ENCODE results near the gene URGCP. TPM values are rescaled to one million over a fixed set of nuclear protein-coding genes. Genes with fewer than 3 reads are reported as not detected.
A peak's percentile ranks its signal among the peaks of the same experiment; 100 is the strongest.

Gene URGCP
- polyA plus RNA-seq, 2 donors = 12.2 to 18.8 TPM

DNA sequence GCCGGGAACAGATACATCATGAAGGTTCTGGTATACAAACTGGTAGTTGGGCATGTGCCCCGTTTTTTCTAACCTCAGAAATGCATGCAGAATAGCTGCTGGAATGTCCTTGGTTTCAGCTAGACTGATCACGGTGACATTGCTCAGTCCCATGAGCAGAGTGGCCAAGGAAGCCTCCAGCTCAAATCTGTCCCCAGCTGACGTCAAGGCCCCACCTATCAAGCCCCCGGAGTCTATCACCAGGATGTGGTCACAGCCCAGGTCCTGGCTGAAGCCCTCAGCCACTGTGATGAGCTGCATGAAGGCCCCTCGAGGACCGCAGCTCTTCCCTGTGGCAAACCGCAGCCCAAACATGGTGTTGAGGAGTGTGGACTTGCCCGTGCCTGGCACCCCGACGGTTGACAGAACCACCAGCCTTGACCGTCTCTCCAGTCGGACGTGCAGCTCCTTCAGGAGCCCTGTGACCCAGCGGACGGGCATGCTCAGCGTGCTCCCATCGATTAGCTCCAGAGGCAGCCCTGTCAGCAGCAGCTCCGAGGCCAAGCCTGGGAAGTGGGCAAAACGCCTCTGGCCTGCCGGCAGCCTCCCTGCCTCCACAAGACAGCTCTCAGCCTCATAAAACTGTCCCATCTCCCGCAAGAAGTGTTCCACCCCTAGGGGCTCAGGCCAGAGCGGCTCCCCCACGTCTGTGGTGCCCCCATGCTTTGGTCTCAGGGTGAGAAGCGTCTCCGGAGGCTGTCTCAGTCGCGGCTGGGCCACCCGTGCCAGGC lies 29.2 kb downstream of the URGCP start:
- 91% methylated on average over 29 of the region's 29 CpGs for WGBS, 2 donors
- H3K27ac ChIP-seq (ENCODE audit: low read depth in 2 of 2, low read length in 1 of 2) = no peak overlapping the region
- no peaks in the 10 kb centered on the region for H3K27me3 ChIP-seq (ENCODE audit: control insufficient read depth in 1 of 2, insufficient read depth in 2 of 2, low read length in 2 of 2)
- peaks cover 28 to 37% of the 10 kb centered on the region in 2 donors for H3K36me3 ChIP-seq (ENCODE audit: control insufficient read depth in 2 of 2, insufficient read depth in 2 of 2, low read length in 1 of 2)
- peaks cover 5 to 11% of the 10 kb centered on the region in 2 donors for H3K4me1 ChIP-seq (ENCODE audit: control insufficient read depth in 2 of 2, insufficient read depth in 2 of 2, low read length in 1 of 2)
- no peak overlapping the region for H3K4me3 ChIP-seq (ENCODE audit: low read depth in 1 of 2, low read length in 2 of 2)
- H3K9me3 ChIP-seq (ENCODE audit: control insufficient read depth in 2 of 2, insufficient read depth in 1 of 2, low read depth in 1 of 2, low read length in 1 of 2) = no peaks in the 10 kb centered on the region

DNA sequence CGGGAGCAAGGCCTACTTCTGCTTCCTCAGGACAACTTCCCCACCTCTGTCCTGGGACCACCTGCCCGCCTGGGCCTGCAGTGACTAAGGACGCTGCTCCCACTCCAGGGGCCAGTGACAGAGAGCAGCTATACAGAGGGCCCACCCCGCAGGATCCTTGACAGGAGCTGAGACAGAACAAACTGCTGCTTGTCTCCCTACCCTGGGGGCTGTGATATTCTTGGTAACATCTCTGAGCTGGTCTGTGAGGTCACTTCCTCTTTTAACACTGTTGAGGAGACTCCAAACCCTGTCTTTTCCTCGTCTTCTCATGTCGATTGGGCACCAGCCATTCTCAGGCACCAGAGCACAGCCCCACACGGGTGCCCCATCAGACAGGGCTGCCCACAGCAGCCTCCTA lies 30.2 kb downstream of the URGCP start:
- Histone ChIP-seq H3K36me3 (ENCODE audit: control insufficient read depth in 2 of 2, insufficient read depth in 2 of 2, low read length in 1 of 2) (peaks cover 28 to 37% of the 10 kb centered on the region in 2 donors), H3K9me3 (ENCODE audit: control insufficient read depth in 2 of 2, insufficient read depth in 1 of 2, low read depth in 1 of 2, low read length in 1 of 2) (no peaks in the 10 kb centered on the region), H3K4me1 (ENCODE audit: control insufficient read depth in 2 of 2, insufficient read depth in 2 of 2, low read length in 1 of 2) (peaks cover 6 to 11% of the 10 kb centered on the region in 2 donors), H3K27ac (ENCODE audit: low read depth in 2 of 2, low read length in 1 of 2) (no peak overlapping the region), H3K4me3 (ENCODE audit: low read depth in 1 of 2, low read length in 2 of 2) (no peak overlapping the region), H3K27me3 (ENCODE audit: control insufficient read depth in 1 of 2, insufficient read depth in 2 of 2, low read length in 2 of 2) (no peaks in the 10 kb centered on the region)
- 91 to 95% methylated on average over 7 of the region's 7 CpGs for WGBS, 2 donors

DNA sequence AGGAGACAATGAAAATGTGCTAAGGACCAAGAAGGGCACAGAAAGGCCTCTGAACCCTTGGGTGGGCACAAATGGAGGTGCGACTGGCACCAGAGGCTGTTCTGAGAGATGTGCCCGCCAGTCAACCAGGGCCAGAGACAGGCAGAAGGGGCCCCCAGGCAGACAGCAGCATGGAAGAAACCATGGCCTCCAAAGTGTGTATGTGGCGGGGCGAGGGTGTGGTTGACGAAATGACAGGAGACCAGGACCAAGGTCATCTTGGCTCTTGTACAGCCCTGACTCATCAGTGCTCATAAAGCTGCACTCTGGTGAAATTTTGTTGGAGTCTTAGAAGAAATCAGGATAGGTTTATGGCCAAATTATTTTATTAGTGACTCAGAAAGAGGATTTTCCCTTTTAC lies 33.1 kb downstream of the URGCP start:
- no peaks in the 10 kb centered on the region for H3K27me3 ChIP-seq (ENCODE audit: control insufficient read depth in 1 of 2, insufficient read depth in 2 of 2, low read length in 2 of 2)
- peaks cover 15 to 25% of the 10 kb centered on the region in 2 donors for H3K36me3 ChIP-seq (ENCODE audit: control insufficient read depth in 2 of 2, insufficient read depth in 2 of 2, low read length in 1 of 2)
- H3K9me3 ChIP-seq (ENCODE audit: control insufficient read depth in 2 of 2, insufficient read depth in 1 of 2, low read depth in 1 of 2, low read length in 1 of 2) = no peaks in the 10 kb centered on the region
- WGBS, 2 donors = 66 to 69% methylated on average over 5 of the region's 5 CpGs
- H3K4me3 ChIP-seq (ENCODE audit: low read depth in 1 of 2, low read length in 2 of 2) = no peak overlapping the region
- H3K27ac ChIP-seq (ENCODE audit: low read depth in 2 of 2, low read length in 1 of 2) = peak overlapping the region; percentile 90 to 92
- H3K4me1 ChIP-seq (ENCODE audit: control insufficient read depth in 2 of 2, insufficient read depth in 2 of 2, low read length in 1 of 2) = peaks cover 6 to 8% of the 10 kb centered on the region in 2 donors

DNA sequence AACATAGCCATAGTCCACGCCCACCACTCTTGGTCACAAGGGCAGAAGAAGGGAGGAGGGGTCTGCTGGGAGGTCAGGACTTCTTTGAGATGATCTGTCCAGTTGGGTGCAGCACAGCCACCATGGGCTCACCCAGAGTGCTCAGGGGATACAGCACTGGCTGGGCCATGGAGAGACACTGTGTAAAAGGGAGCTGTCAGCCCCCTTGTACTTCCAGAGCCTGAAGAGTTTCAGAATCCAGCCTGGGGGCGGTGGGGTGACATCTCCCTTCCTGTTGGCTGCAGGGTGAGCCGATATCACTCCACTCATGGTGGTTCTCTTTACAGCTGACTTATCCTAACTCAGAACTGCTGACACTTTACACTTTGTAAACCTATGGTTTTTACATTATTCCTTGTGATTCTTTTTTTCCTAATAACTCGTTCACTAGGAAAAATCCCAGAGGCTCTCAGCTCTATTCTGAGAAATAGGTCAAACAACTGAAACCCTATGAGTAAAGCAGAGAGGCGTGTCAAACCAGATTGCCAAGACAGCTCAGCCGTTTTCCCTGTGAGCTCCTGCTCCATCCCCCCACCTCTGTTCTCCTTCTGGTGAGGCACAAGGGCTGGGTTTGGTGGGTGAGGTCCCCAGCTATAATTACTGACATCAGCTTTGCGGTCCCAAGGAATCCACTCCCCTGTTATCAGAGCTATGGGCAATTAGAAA lies 33.8 kb downstream of the URGCP start:
- Histone ChIP-seq H3K4me3 (ENCODE audit: low read depth in 1 of 2, low read length in 2 of 2) (no peak overlapping the region), H3K4me1 (ENCODE audit: control insufficient read depth in 2 of 2, insufficient read depth in 2 of 2, low read length in 1 of 2) (peaks cover 6 to 8% of the 10 kb centered on the region in 2 donors), H3K9me3 (ENCODE audit: control insufficient read depth in 2 of 2, insufficient read depth in 1 of 2, low read depth in 1 of 2, low read length in 1 of 2) (no peaks in the 10 kb centered on the region), H3K27me3 (ENCODE audit: control insufficient read depth in 1 of 2, insufficient read depth in 2 of 2, low read length in 2 of 2) (no peaks in the 10 kb centered on the region), H3K27ac (ENCODE audit: low read depth in 2 of 2, low read length in 1 of 2) (peak overlapping the region; percentile 90 to 92), H3K36me3 (ENCODE audit: control insufficient read depth in 2 of 2, insufficient read depth in 2 of 2, low read length in 1 of 2) (peaks cover 13 to 18% of the 10 kb centered on the region in 2 donors)
- 29 to 36% methylated on average over 7 of the region's 7 CpGs for WGBS, 2 donors

DNA sequence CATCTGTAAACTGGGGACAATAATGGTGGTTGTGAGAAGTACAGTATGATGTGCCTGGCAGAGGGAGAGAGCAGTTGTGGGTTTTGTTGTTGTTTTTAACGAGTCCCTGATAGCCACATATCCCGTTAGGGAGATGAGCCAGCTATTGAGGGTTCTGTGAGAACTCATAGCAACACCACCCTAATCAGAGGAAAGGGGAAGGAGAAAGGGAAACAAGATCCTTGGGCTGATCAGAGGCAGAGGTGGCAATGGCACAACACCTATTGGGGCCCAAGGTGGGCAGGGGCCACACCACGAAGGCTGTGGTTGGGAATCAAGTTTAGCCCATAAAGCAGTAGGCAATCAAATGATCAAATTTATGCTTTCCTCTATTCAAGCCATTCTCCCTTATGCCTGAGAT lies 35.3 kb downstream of the URGCP start:
- Histone ChIP-seq H3K4me3 (ENCODE audit: low read depth in 1 of 2, low read length in 2 of 2) (no peak overlapping the region), H3K27ac (ENCODE audit: low read depth in 2 of 2, low read length in 1 of 2) (peak overlapping the region in 1 of 2 donors; percentile 9), H3K4me1 (ENCODE audit: control insufficient read depth in 2 of 2, insufficient read depth in 2 of 2, low read length in 1 of 2) (peaks cover 6 to 8% of the 10 kb centered on the region in 2 donors), H3K27me3 (ENCODE audit: control insufficient read depth in 1 of 2, insufficient read depth in 2 of 2, low read length in 2 of 2) (no peaks in the 10 kb centered on the region), H3K36me3 (ENCODE audit: control insufficient read depth in 2 of 2, insufficient read depth in 2 of 2, low read length in 1 of 2) (peaks cover 5 to 15% of the 10 kb centered on the region in 2 donors), H3K9me3 (ENCODE audit: control insufficient read depth in 2 of 2, insufficient read depth in 1 of 2, low read depth in 1 of 2, low read length in 1 of 2) (no peaks in the 10 kb centered on the region)
- WGBS, 2 donors = 85 to 92% methylated on average over 3 of the region's 3 CpGs

DNA sequence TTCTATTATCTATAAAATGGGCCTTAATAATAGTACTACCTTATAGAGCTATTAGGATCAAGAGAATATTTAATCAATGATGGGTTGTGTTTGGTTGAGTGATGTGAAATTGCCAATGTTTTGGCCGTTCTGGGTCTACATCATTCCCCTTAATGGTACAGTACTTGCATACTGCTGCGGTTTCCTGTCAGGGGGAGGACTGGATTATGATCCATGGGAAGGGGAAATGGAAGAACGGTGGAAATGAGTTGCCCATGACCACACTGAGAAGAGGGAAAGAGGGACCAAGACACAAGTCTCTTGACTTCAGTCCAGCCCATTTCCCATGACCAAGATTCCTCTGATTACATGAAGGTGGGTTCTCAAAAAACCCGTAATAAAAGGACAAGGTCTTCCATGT lies 36.1 kb downstream of the URGCP start:
- Histone ChIP-seq H3K36me3 (ENCODE audit: control insufficient read depth in 2 of 2, insufficient read depth in 2 of 2, low read length in 1 of 2) (peaks cover 3 to 13% of the 10 kb centered on the region in 2 donors), H3K27me3 (ENCODE audit: control insufficient read depth in 1 of 2, insufficient read depth in 2 of 2, low read length in 2 of 2) (no peaks in the 10 kb centered on the region), H3K27ac (ENCODE audit: low read depth in 2 of 2, low read length in 1 of 2) (peak overlapping the region in 1 of 2 donors; percentile 28), H3K4me1 (ENCODE audit: control insufficient read depth in 2 of 2, insufficient read depth in 2 of 2, low read length in 1 of 2) (peaks cover 6 to 10% of the 10 kb centered on the region in 2 donors), H3K4me3 (ENCODE audit: low read depth in 1 of 2, low read length in 2 of 2) (no peak overlapping the region), H3K9me3 (ENCODE audit: control insufficient read depth in 2 of 2, insufficient read depth in 1 of 2, low read depth in 1 of 2, low read length in 1 of 2) (no peaks in the 10 kb centered on the region)
- WGBS, 2 donors = 83 to 88% methylated on average over 4 of the region's 4 CpGs

DNA sequence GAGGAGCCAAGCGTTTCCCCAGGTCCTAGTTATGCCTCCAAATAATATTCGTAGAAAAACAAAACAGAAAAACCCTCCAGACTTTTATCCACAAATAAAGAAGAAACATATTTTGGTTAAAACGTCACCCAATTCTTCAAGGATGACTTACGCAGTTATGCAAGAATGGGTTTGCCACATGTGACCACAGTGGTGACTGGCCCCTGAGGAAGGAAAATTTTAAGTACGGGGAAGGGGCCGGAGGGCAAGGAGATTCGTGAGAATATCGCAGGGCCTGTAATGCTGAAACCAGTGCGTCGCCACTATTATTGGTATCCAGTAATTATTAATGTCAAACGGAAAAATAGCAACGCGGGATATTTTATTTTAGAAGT lies 36.5 kb downstream of the URGCP start:
- H3K4me3 ChIP-seq (ENCODE audit: low read depth in 1 of 2, low read length in 2 of 2) = peak overlapping the region; percentile 36 to 99
- H3K9me3 ChIP-seq (ENCODE audit: control insufficient read depth in 2 of 2, insufficient read depth in 1 of 2, low read depth in 1 of 2, low read length in 1 of 2) = no peaks in the 10 kb centered on the region
- peak overlapping the region; percentile 81 to 96 for H3K27ac ChIP-seq (ENCODE audit: low read depth in 2 of 2, low read length in 1 of 2)
- H3K36me3 ChIP-seq (ENCODE audit: control insufficient read depth in 2 of 2, insufficient read depth in 2 of 2, low read length in 1 of 2) = peaks cover 3 to 11% of the 10 kb centered on the region in 2 donors
- 32 to 34% methylated on average over 13 of the region's 13 CpGs for WGBS, 2 donors
- peaks cover 6 to 14% of the 10 kb centered on the region in 2 donors for H3K4me1 ChIP-seq (ENCODE audit: control insufficient read depth in 2 of 2, insufficient read depth in 2 of 2, low read length in 1 of 2)
- no peaks in the 10 kb centered on the region for H3K27me3 ChIP-seq (ENCODE audit: control insufficient read depth in 1 of 2, insufficient read depth in 2 of 2, low read length in 2 of 2)

DNA sequence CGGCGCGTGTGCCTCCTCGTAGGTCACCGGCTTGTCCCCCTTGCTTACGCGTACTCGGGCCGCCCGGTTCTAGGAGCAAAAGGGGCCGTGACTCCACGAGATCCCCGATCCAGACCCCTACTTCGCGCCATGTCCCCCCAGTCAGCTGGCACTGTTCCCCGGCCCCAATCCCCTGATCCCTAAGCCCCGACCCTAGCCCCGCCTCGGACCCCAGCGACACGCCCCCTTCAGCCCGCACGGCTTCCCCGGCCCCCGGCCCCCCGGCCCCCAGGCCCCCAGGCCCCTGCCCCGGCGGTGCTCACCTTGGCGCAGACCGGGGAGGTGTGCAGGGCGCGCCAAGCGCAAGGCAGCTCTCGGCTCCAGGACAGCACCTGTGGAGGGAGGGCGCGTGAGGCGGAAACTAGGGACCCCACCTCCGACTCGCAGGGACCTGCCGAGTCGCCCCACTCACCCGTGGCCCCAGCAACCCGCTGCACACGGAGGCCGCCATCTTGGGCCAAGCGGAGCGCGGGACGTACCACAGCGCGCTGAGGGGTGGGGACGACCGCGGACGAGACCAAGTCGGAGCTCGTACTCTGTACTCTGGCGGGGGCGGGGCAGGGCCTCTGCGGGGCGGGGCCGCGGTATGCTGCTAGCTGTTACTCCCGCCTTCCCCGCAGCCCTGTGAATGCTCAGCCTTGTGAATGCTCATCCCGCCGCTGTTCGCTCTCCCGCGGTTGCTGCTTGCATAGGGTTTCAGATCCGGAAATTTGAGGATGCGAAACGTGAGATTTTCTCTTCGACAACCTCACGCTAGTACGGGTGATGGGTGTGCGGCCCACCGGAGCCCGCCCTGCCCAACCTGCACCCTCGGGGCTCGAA lies 37.2 kb downstream of the URGCP start, which contains the start of gene MRPS24:
MRPS24 (minus strand) TSS at position 512 of the 861 bp plus-strand sequence; CDS start at position 490, 22 bp downstream.
- H3K9me3 ChIP-seq (ENCODE audit: control insufficient read depth in 2 of 2, insufficient read depth in 1 of 2, low read depth in 1 of 2, low read length in 1 of 2) = no peaks in the 10 kb centered on the region
- peak within 1 kb of the TSS; percentile 81 to 96 for H3K27ac ChIP-seq (ENCODE audit: low read depth in 2 of 2, low read length in 1 of 2)
- peak within 1 kb of the TSS; percentile 90 to 99 for H3K4me3 ChIP-seq (ENCODE audit: low read depth in 1 of 2, low read length in 2 of 2)
- H3K36me3 ChIP-seq (ENCODE audit: control insufficient read depth in 2 of 2, insufficient read depth in 2 of 2, low read length in 1 of 2) = peaks cover 3 to 11% of the 10 kb centered on the region in 2 donors
- 1% methylated on average over 71 to 81 of the region's 81 CpGs for WGBS, 2 donors
- peaks cover 6 to 14% of the 10 kb centered on the region in 2 donors for H3K4me1 ChIP-seq (ENCODE audit: control insufficient read depth in 2 of 2, insufficient read depth in 2 of 2, low read length in 1 of 2)
- no peaks in the 10 kb centered on the region for H3K27me3 ChIP-seq (ENCODE audit: control insufficient read depth in 1 of 2, insufficient read depth in 2 of 2, low read length in 2 of 2)

DNA sequence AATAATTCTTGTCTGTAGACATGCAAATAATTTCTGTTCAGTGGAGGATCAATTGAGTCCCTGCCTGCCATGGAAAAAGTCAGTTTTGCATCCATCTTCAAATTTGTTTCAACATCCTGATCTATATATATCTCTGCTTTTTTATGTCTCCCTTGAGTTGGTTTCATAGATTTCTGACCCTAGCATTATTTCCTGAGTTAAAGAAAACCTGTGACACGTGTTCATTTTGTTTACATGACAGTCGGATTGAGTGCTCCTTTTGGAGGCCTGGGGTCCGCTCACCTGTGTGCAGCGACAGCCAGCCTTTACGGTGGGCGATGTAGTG lies 37.8 kb downstream of the URGCP start:
- no peaks in the 10 kb centered on the region for H3K27me3 ChIP-seq (ENCODE audit: control insufficient read depth in 1 of 2, insufficient read depth in 2 of 2, low read length in 2 of 2)
- no peaks in the 10 kb centered on the region for H3K9me3 ChIP-seq (ENCODE audit: control insufficient read depth in 2 of 2, insufficient read depth in 1 of 2, low read depth in 1 of 2, low read length in 1 of 2)
- H3K4me3 ChIP-seq (ENCODE audit: low read depth in 1 of 2, low read length in 2 of 2) = peak overlapping the region; percentile 90 to 99
- H3K27ac ChIP-seq (ENCODE audit: low read depth in 2 of 2, low read length in 1 of 2) = peak overlapping the region in 1 of 2 donors; percentile 87
- peaks cover 6 to 14% of the 10 kb centered on the region in 2 donors for H3K4me1 ChIP-seq (ENCODE audit: control insufficient read depth in 2 of 2, insufficient read depth in 2 of 2, low read length in 1 of 2)
- peaks cover 3 to 11% of the 10 kb centered on the region in 2 donors for H3K36me3 ChIP-seq (ENCODE audit: control insufficient read depth in 2 of 2, insufficient read depth in 2 of 2, low read length in 1 of 2)
- WGBS, 2 donors = 0 to 3% methylated on average over 6 of the region's 6 CpGs
